ENCODE measurements around the gene POM121L2. TPM values are rescaled to one million over a fixed set of nuclear protein-coding genes. Genes with fewer than 3 reads are reported as not detected.

The POM121L2 gene
- total and polyA plus RNA-seq, 9 of the 15 experiments (the other 6 are each of a cell fraction or from before 2014, with no cell fraction given): 0.23 to 0.45 TPM; not detected in 7

DNA sequence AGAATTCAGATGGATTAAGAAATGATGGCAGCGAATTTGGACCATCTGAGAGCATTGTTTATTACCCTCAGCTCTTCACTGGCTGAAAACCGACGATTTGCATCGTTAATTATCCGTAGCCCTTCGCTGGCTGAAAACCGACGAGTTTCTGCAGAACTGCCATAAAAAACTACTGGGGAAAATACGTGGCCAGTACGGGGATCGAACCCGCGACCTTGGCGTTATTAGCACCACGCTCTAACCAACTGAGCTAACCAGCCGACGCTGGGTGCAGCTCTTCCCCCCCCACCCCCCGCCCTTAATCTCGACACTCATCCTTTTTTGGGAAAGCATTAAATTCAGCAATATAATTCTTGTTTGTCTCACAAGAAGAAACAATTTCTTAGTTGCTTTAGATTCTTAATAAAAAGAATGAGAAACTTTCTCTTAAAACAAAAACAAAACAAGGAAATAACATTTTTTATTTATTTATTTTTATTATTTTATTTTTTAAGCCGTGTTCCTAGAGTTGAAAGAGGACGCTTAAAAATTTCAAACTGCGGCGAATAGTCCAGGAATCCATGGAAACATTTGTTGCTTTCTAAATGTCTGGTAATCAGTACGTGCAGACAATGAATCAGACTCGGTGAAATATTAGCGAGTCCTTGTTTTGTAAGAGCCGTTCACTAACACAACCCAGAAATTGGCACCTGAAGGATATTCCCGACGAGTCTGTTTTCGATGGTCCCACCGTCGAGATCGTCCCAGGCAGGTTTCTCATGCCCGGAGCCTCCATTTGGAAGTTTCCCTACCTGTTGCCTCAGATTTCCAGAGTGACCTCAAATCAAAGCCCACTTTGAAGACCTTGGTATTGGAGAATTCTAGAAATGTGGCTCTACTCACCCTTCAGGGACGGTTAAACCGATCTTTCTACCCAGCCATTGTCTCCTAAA lies 36.8 kb downstream of the POM121L2 start (continued):
- TF ChIP-seq, protein P1, sequence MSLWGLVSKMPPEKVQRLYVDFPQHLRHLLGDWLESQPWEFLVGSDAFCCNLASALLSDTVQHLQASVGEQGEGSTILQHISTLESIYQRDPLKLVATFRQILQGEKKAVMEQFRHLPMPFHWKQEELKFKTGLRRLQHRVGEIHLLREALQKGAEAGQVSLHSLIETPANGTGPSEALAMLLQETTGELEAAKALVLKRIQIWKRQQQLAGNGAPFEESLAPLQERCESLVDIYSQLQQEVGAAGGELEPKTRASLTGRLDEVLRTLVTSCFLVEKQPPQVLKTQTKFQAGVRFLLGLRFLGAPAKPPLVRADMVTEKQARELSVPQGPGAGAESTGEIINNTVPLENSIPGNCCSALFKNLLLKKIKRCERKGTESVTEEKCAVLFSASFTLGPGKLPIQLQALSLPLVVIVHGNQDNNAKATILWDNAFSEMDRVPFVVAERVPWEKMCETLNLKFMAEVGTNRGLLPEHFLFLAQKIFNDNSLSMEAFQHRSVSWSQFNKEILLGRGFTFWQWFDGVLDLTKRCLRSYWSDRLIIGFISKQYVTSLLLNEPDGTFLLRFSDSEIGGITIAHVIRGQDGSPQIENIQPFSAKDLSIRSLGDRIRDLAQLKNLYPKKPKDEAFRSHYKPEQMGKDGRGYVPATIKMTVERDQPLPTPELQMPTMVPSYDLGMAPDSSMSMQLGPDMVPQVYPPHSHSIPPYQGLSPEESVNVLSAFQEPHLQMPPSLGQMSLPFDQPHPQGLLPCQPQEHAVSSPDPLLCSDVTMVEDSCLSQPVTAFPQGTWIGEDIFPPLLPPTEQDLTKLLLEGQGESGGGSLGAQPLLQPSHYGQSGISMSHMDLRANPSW (CRISPR knock-in tag; IDR thresholded peaks at IDR 0.05): no peak
- TF ChIP-seq, protein P2, sequence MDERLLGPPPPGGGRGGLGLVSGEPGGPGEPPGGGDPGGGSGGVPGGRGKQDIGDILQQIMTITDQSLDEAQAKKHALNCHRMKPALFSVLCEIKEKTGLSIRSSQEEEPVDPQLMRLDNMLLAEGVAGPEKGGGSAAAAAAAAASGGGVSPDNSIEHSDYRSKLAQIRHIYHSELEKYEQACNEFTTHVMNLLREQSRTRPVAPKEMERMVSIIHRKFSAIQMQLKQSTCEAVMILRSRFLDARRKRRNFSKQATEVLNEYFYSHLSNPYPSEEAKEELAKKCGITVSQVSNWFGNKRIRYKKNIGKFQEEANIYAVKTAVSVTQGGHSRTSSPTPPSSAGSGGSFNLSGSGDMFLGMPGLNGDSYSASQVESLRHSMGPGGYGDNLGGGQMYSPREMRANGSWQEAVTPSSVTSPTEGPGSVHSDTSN (CRISPR knock-in tag; IDR thresholded peaks at IDR 0.05; ENCODE audit: low read depth): no peak
- TF ChIP-seq, protein P2 (tag; conservative IDR thresholded peaks at IDR 0.05; ENCODE audit: low read depth): no peak
- TF ChIP-seq HIVEP1 (CRISPR knock-in tag; IDR thresholded peaks at IDR 0.05) (no peak), ZKSCAN1 (IDR thresholded peaks at IDR 0.05; ENCODE audit: low read depth, low read length) (peak; percentile 78; the same call in 1 of the 2 replicates), MBD2 (IDR thresholded peaks at IDR 0.05; ENCODE audit: borderline replicate concordance, low read depth) (no peak), CTBP1 (IDR thresholded peaks at IDR 0.05; ENCODE audit: borderline replicate concordance) (peak; percentile 61; the same call in 1 of the 2 replicates)
